ENCODE data around the gene LOXL4. TPM values are rescaled to one million over a fixed set of nuclear protein-coding genes. Genes with fewer than 3 reads are reported as not detected.

Gene LOXL4
- total RNA-seq, 1 donor from 2014 or later: 1.7 TPM

DNA sequence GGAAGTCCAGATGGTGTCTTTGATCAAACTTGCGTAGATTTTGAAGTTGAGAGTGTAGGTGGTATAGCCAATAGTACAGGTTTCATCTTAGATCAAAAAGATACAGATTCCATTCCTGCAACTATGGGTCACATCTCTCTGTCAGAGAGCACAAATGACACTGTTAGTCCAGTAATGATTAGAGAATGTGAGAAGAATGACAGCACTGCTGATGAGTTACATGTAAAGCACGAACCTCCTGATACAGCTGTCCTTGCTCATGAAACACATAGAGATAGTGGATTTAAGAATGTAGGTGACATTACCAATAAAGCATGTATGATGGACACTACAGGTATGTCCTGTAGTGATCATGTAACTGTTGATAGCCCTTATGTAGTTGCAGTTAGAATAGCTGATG lies 59.1 kb downstream of the LOXL4 start:
- no peak for DNase-seq (ENCODE audit: low read depth, low spot score)
- Mint-ChIP-seq H3K27ac (ENCODE audit: unreplicated experiment) (no peak overlapping the region), H3K4me1 (no peaks in the 10 kb centered on the region), H3K9me3 (no peaks in the 10 kb centered on the region), H3K27me3 (ENCODE audit: low read depth) (no peaks in the 10 kb centered on the region), H3K4me3 (no peak overlapping the region), H3K36me3 (ENCODE audit: low read depth) (peaks cover 23% of the 10 kb centered on the region)
- TF ChIP-seq, protein P1, sequence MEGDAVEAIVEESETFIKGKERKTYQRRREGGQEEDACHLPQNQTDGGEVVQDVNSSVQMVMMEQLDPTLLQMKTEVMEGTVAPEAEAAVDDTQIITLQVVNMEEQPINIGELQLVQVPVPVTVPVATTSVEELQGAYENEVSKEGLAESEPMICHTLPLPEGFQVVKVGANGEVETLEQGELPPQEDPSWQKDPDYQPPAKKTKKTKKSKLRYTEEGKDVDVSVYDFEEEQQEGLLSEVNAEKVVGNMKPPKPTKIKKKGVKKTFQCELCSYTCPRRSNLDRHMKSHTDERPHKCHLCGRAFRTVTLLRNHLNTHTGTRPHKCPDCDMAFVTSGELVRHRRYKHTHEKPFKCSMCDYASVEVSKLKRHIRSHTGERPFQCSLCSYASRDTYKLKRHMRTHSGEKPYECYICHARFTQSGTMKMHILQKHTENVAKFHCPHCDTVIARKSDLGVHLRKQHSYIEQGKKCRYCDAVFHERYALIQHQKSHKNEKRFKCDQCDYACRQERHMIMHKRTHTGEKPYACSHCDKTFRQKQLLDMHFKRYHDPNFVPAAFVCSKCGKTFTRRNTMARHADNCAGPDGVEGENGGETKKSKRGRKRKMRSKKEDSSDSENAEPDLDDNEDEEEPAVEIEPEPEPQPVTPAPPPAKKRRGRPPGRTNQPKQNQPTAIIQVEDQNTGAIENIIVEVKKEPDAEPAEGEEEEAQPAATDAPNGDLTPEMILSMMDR (conservative IDR thresholded peaks at IDR 0.05): no peak

DNA sequence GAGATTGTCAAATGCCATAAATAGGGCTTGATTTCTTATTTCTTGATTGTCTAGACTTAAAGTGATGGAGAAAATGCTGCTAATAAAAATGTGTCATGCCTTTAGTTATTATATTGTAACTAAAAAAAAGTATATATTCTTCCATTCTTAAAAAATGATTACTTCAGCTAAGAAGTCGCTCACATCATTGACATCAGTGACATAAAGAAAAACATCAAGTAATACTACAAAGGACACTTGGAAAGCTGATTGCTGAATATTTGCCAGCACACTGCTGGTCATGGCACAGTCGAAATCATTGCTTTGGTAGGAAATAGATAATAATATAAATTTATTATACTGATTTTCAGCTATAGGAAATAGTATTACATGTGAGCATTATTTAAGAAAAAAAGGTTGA lies 62.6 kb downstream of the LOXL4 start:
- Mint-ChIP-seq H3K9me3 (no peaks in the 10 kb centered on the region), H3K27me3 (ENCODE audit: low read depth) (no peaks in the 10 kb centered on the region), H3K4me1 (no peaks in the 10 kb centered on the region), H3K27ac (ENCODE audit: unreplicated experiment) (no peak overlapping the region), H3K36me3 (ENCODE audit: low read depth) (peaks cover 16% of the 10 kb centered on the region), H3K4me3 (no peak overlapping the region)
- TF ChIP-seq, protein P1 (conservative IDR thresholded peaks at IDR 0.05): no peak
- DNase-seq (ENCODE audit: low read depth, low spot score): no peak

DNA sequence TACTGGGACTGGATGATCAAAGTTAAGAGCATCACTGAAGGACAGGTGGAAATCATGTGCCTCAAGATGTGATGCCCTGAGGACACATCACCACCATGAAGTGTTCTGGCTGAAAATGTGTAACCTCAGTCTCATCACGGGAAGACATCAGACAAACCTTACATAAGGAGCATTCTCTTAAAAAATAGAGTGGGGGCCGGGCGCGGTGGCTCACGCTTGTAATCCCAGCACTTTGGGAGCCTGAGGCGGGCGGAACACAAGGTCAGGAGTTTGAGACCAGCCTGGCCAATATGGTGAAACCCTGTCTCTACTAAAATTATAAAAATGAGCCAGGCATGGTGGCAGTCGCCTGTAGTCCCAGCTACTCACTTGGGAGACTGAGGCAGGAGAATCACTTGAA lies 65.6 kb downstream of the LOXL4 start:
- TF ChIP-seq, protein P1 (conservative IDR thresholded peaks at IDR 0.05): no peak
- Mint-ChIP-seq H3K4me3 (no peak overlapping the region), H3K9me3 (no peaks in the 10 kb centered on the region), H3K27me3 (ENCODE audit: low read depth) (no peaks in the 10 kb centered on the region), H3K36me3 (ENCODE audit: low read depth) (no peaks in the 10 kb centered on the region), H3K27ac (ENCODE audit: unreplicated experiment) (no peak overlapping the region), H3K4me1 (no peaks in the 10 kb centered on the region)
- no peak for DNase-seq (ENCODE audit: low read depth, low spot score)

DNA sequence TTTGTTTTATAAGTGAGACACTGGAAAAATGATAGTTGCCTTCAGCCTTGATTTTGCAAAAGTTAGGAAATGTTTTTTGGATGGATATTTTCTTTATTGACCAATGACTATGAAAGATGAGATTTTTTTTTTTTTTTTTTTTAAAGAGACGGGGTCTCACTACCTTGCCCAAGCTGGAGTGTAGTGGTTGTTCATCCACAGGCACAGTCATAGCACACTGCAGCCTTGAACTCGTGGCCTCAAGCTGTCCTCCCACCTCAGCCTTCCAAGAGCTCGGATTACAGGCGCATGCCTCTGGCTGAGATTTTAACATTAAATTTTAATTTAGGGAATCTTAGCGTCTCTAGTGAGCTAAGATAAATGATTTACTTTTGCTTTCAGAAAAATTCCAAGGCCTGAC lies 66.2 kb downstream of the LOXL4 start:
- H3K4me3 Mint-ChIP-seq: no peak overlapping the region
- H3K27ac Mint-ChIP-seq (ENCODE audit: unreplicated experiment): no peak overlapping the region
- no peaks in the 10 kb centered on the region for H3K9me3 Mint-ChIP-seq
- H3K36me3 Mint-ChIP-seq (ENCODE audit: low read depth): no peaks in the 10 kb centered on the region
- DNase-seq (ENCODE audit: low read depth, low spot score): no peak
- no peaks in the 10 kb centered on the region for H3K27me3 Mint-ChIP-seq (ENCODE audit: low read depth)
- no peaks in the 10 kb centered on the region for H3K4me1 Mint-ChIP-seq
- TF ChIP-seq, protein P1 (conservative IDR thresholded peaks at IDR 0.05): no peak

Other genes starting within 250 kb of the LOXL4 start
- 0.82 and 1.1 TPM in 2 replicates for gene CRTAC1, start 237.6 kb downstream of the LOXL4 start, total RNA-seq
- gene R3HCC1L, start 133.5 kb downstream of the LOXL4 start, total RNA-seq: 18.4 and 20.4 TPM in 2 replicates
- gene PYROXD2, start 147.0 kb upstream of the LOXL4 start, total RNA-seq: 5.0 and 5.7 TPM in 2 replicates
- gene HPS1, start 178.7 kb upstream of the LOXL4 start, total RNA-seq: 45.2 and 46.9 TPM in 2 replicates